HG02884 (cell line): Measurements from ENCODE around the gene FGF14.

Experiments
- ATAC-seq: cut with Tn5 transposase; IDR thresholded peaks from one replicate; pipeline ENCODE4 v1.9.1; 2021; ENCODE audit warnings: mild to moderate bottlenecking, moderate library complexity; ENCODE audit not compliant: unreplicated experiment

Gene FGF14

DNA sequence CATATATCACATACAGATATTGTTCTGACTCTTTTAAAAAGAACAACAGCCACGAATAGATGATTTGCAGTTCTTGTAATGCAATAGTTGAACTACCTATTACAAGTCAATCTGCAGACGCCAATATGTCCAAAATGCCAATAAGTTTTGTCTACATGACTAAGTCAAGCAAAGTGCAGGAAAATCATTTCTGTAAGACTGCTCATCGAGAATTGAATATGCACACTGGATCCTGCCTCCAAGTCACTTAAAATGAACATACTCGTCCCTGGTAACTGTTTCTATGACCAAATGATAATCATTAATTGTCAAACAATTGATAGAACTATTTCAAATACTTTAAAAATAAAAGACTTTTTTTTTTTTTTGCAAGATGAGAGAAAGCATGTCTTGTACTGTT, 573.7 kb downstream of the FGF14 start:
- no peak for ATAC-seq

GRCh38 chr13:101817898-101818297, 584.0 kb downstream of the FGF14 start:
- ATAC-seq: no peak

DNA sequence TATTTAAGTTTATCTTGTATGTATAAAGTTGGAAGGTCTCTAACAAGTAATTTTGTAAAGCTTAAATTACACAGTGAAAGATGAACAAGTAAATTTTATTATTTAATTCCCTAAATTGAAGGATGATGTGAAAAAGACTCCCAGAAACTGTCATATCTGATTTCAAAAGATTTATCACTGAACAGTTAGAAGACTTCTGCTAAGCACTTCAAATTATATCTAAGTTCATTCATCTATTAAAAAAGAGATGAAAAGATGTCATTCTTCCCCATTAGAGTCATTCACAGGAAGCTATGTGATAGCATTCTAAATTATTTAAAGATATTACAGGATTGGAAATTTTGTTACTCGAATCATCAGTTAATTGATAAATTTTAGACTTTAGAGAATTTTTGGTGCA, 590.0 kb downstream of the FGF14 start:
- no peak for ATAC-seq

GRCh38 chr13:101811284-101811839, 590.5 kb downstream of the FGF14 start:
- no peak for ATAC-seq

DNA sequence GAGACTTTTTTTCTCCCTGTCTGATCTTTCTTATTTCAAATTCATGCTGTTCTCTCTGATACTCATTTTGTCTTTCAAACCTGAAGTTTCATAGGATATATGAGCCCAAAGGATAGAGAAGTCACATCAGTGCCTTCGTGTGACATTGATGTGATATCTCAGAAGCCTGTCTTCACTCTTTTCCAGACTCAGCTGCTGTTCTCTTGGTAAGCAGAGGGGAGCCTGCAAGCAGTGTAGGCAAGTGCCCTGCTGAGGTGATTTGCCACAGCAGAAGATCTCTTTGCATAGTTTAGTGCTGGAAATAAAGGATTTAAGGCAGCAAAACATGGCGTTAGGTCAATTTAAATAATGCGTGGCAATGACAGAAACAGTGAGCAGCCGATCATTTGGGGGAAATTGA, 602.7 kb downstream of the FGF14 start:
- ATAC-seq: no peak

- no peak for ATAC-seq
Measured at GRCh38 chr13:101798437-101798836, 603.4 kb downstream of the FGF14 start.

DNA sequence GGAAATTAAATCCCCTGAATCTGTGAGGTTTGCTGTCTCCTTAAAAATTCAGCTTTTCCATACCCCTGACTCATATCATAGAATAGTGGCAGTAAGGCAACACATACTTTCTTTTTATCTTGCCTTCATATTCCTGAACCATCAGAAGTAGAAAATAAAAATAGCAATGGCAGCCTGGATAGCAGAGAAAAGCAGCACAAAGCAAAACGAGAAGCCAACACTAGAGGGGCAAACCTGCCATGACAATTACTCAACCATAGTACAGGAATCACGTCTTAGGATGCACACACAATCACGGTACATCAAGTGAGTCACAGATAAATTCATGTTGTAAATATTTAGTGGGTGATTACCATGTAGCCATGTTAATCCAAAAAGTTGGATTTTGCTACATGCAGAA, 606.4 kb downstream of the FGF14 start:
- no peak for ATAC-seq

DNA sequence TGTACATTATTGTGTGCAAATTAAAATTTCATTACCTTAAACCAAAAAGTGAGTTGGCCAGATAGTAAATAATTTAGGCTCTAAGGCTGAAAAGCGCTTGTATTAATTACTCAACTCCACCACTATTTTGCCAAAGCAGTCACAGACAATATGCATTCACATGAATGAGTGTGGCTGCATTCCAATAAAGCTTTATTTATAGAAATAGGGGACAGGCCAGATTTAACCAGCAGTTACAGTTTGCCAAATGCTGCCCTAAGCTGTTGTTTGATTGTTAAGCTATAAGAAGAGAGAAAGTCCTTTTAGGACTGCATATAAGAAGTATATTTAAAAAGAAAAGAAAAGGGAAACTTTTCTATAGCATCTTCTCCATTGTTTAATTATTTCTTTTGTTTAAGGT, 606.8 kb downstream of the FGF14 start:
- no peak for ATAC-seq

GRCh38 chr13:101792189-101792588, 609.7 kb downstream of the FGF14 start:
- ATAC-seq: no peak

- no peak for ATAC-seq
Measured at GRCh38 chr13:101785858-101786257, 616.0 kb downstream of the FGF14 start.

DNA sequence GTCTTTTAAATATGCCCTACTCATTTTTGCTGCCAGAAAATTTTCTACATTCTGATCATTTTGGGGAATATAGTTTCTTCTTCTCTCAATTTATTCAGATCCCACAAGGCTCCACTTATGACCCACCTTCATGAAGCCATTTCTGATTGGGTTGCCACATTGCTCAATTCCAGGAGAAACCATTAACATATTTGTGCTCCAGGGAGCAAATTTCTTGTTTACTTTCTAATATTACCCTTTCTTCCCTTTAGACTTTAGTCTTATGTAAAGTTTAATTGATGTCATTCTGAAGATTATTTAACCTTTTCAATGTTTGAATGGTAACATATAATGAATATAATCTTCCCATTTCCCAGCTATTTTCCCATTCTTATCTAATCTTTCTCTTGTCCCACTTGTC, 617.5 kb downstream of the FGF14 start:
- ATAC-seq: no peak

DNA sequence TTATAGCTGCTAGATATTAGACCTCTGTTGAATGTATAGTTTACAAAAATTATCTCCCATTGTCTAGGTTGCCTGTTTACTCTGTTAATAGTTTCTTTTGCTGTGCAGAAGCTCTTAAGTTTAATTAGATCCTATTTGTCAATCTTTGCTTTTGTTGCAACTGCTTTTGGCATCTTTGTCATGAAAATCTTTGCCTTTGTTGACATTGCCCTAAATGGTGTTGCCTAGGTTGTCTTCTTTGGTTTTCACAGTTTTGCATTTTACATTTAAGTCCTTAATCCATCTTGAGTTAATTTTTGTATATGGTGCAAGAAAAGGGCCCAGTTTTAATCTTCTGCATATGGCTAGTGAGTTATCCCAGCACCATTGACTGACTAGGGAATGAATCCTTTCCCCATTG, 618.3 kb downstream of the FGF14 start:
- ATAC-seq: no peak

- no peak for ATAC-seq
Measured at GRCh38 chr13:101780211-101780610, 621.6 kb downstream of the FGF14 start.

GRCh38 chr13:101779147-101779546, 622.7 kb downstream of the FGF14 start:
- ATAC-seq: no peak

GRCh38 chr13:101775267-101775666, 626.6 kb downstream of the FGF14 start:
- no peak for ATAC-seq

DNA sequence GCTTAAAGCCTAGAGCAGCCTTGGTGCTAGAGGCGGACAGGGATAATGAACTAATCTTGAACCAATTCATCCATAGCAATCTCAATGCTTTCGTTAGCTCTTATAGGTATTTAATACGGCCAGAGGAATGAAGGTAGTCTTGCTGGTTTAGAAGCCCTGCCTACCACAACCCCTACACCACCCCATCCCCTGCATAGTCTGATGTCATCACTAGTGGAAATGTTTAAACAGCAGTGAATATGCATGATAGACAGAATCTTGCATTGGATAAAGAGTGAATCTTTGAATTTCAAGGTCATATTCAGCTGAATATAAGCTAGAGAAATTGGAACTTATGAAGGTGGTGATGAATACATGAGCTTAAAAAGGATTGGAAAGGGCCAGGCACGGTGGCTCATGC, 627.5 kb downstream of the FGF14 start:
- ATAC-seq: no peak

- no peak for ATAC-seq
Measured at GRCh38 chr13:101773062-101773461, 628.8 kb downstream of the FGF14 start.

DNA sequence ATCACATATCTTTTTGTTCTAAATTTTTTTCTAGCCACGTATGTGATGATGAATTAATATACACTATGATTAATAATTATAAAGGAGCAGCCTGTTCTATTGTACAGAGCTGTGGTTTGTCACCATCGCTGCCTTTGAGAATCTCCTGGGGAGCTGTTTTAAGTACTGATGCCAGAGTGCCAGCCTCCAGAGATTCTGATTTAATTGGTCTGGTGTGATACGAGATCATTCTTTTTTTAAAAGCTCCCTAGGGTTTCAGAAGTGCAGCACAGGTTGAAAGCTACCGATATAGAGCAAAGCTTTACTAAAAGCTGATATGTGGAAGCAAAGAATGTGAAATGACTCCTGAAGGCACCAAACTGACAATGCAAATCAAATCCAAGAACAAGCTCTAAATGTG, 634.7 kb downstream of the FGF14 start:
- ATAC-seq: no peak

- ATAC-seq: no peak
Measured at GRCh38 chr13:101763191-101763590, 638.7 kb downstream of the FGF14 start.

DNA sequence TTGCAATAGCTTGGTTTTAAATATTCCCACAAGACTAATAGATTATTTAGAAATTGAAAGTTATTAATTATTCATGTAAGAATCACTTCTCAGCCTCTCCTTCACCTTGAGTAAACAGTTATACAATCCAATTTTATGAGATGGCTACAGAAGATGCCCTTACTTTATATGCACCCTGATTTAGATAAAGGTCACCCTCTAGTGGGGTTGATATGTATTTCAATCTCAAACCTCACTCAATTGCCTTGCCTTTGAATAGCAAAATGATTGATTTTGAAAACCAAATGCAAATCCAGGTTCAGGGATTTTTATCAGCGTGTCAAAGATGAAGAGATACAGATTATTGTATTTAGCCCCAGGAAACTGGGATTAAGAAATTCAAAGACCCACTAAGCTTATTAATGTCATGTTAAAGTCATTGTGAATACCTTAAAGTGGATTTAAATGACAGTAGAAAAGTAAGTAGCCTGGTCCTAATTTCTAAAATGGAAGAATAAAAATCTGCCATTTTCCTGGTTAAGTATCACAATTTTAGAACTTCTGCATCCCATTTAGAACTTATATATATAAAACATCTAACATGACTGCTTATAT, 644.3 kb downstream of the FGF14 start:
- ATAC-seq: peak; percentile 91

DNA sequence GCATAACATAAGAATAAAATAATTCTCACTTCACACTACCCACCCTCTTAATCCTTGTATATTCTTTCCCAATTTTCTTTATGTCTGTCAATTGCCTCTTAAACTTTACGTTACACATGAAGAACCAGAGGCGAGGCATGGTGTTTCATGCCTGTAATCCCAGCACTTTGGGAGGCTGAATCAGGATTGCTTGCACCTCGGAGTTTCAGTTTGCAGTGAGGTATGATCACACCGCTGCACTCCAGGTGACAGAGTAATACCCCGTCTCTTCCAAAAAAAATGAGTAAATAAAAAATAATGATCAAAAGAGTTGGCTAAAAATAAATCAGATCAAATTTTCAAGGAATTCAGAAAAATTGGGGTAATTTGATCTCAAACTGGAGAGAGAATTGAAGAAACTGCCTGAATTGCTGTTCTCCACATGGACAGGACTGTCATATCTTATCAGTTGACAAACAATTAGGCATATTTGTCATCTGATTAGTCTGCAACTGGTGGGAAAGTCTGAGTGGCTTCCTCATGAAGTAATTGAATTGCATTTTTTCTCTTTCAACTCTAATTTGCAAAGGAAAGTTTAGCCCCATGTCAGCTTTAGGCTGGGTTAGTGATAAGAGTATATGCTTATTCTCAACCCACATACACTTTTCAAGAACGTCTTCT, 646.5 kb downstream of the FGF14 start:
- no peak for ATAC-seq

DNA sequence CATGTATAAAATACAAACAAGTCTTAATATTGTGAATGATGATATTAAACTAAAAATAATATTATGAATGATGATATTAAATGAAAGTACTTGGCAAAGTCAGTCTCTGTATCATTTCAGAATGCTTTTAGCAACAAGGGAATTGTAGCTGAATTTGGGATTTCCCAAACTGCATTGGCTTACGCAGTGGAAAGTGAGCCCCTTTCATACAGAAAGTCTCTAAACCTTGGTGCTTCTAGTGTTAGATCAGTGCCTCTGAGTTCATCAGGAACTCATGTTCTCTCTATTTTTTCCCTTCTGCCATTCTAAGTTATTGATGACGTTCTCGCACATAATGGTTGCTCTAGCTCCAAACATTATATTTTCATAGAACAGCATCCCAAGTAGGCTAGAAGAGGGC, 649.4 kb downstream of the FGF14 start:
- ATAC-seq: no peak

GRCh38 chr13:101751488-101751887, 650.4 kb downstream of the FGF14 start:
- peak; percentile 62 for ATAC-seq
